ENCODE measurements around the gene TCF7L2. TPM values are rescaled to one million over a fixed set of nuclear protein-coding genes. Genes with fewer than 3 reads are reported as not detected.

The TCF7L2 gene
- total and polyA plus RNA-seq, 4 donors = 9.1 to 32.3 (median 21.4) TPM

DNA sequence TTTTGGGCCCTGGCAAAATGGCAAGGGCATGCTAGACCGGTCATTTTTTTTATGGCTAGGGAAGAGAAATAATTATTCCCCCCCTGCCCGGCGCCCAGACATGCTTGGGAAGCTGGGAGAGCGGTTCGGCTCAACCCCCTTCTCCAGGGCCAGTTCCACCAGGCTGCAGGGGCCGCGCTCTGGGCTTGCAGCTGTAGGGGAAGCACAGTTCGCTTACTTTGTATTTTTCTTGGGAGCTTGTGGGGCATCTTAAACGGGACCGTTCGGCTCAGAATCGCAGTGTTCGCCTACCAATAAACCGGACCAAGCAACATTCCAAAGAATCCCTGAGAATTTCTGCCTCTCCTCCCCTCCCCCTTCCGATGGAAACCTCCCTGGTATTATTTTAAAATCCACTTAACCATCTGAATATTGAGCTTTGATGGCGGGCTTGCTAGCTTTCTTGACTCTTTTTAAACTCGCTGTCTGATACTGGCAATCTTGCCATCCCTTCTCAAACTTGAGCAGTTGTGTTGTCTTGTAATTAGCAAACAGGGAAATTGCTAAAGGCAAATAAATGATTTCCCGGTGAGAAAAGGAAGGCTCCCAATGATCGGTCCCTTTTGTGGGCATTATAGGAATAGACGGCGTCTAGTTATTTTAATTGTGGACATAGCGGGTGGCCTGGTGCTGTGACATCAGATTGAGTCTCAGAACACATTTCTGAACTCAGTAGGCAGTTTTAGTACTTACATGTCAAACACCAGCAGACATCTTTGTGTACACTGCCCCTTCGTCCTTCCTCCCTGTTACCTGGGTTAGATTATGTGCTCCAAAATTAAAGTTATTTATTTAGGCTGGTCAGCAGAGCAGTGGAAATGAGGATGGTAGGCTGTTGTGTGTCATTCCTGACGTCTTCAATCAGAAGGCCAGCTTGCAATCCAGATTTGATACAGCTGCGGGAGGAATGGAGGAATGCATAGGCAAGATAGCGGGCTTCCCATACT, 3.4 kb downstream of the TCF7L2 start:
- DNase-seq = peak; percentile 61 to 71 (median 69)
- peaks cover 0 to 4% (median 0%) of the 10 kb centered on the region in 4 donors for H3K36me3 ChIP-seq (ENCODE audit: control insufficient read depth in 4 of 4, insufficient read depth in 4 of 4, low read length in 4 of 4)
- peak overlapping the region; percentile 79 to 87 for H3K27ac ChIP-seq (ENCODE audit: low read depth in 1 of 2, low read length in 1 of 2)
- peak overlapping the region; percentile 42 to 61 for H3K9ac ChIP-seq (ENCODE audit: insufficient read depth in 1 of 2, low read length in 2 of 2)
- 28 to 44% methylated on average over 26 of the region's 26 CpGs for WGBS, 2 donors
- H3K27me3 ChIP-seq (ENCODE audit: control insufficient read depth in 3 of 3, insufficient read depth in 3 of 3, low read length in 2 of 3) = no peaks in the 10 kb centered on the region
- no peak for ATAC-seq (ENCODE audit: insufficient read depth, low FRiP score)
- peak overlapping the region; percentile 72 for H3K4me3 ChIP-seq
- TF ChIP-seq, protein P1, sequence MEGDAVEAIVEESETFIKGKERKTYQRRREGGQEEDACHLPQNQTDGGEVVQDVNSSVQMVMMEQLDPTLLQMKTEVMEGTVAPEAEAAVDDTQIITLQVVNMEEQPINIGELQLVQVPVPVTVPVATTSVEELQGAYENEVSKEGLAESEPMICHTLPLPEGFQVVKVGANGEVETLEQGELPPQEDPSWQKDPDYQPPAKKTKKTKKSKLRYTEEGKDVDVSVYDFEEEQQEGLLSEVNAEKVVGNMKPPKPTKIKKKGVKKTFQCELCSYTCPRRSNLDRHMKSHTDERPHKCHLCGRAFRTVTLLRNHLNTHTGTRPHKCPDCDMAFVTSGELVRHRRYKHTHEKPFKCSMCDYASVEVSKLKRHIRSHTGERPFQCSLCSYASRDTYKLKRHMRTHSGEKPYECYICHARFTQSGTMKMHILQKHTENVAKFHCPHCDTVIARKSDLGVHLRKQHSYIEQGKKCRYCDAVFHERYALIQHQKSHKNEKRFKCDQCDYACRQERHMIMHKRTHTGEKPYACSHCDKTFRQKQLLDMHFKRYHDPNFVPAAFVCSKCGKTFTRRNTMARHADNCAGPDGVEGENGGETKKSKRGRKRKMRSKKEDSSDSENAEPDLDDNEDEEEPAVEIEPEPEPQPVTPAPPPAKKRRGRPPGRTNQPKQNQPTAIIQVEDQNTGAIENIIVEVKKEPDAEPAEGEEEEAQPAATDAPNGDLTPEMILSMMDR (IDR thresholded peaks at IDR 0.05; ENCODE audit: control extremely low read depth, extremely low read depth) = no peak
- no peaks in the 10 kb centered on the region for H3K9me3 ChIP-seq (ENCODE audit: control insufficient read depth in 4 of 4, insufficient read depth in 3 of 4, low read length in 3 of 4)
- peaks cover 0 to 61% (median 39%) of the 10 kb centered on the region in 5 donors for H3K4me1 ChIP-seq (ENCODE audit: control insufficient read depth in 5 of 5, insufficient read depth in 5 of 5, low read length in 5 of 5)

- Histone ChIP-seq H3K27ac (ENCODE audit: low read depth in 1 of 2, low read length in 1 of 2) (peak overlapping the region in 1 of 2 donors; percentile 11), H3K4me3 (no peak overlapping the region)
- WGBS, 2 donors = 49 to 55% methylated on average over 7 of the region's 7 CpGs
Measured at GRCh38 chr10:112954974-112955581, 5.0 kb downstream of the TCF7L2 start.

DNA sequence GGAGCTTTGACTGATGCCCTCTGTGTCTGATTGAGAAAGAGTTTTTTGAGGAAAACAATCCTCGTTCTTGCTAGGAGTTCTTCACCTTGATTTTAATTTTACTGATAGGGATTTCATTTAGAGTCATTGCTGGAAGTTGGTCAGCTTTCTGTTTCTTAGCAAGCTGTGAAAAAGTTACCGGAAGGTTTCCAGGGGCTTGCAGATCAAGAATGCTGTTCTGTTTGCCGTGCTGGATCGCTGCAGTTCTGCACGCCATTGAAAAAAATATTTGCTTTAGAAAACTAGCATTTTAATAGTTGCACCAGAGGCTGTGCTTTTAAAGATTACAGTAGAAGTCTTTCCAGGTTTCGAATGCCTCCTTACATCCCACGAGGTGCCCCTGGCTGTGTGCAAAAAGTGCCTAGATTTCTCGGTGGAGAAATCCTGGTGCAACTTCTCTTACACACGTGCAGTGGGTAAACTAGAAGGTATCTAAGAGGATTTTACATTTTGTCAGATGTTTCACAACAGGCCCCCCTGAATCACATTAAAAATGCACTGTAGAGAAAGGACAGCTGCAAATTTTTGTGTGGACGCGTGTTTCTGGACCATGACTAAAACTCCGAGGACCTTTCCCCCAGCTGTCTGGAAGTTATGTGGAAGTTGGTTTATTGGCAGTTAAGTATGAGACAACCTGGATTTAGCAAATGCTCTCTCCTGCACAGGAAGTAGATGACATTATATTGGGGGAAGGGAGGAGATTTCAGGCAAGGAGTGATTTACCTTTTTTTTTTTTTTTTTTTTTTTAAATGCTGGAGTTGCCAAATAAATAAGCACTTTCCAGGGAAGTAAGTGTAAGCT, 5.8 kb downstream of the TCF7L2 start:
- H3K4me1 ChIP-seq (ENCODE audit: control insufficient read depth in 5 of 5, insufficient read depth in 5 of 5, low read length in 5 of 5) = peaks cover 0 to 69% (median 43%) of the 10 kb centered on the region in 5 donors
- H3K9ac ChIP-seq (ENCODE audit: insufficient read depth in 1 of 2, low read length in 2 of 2) = peak overlapping the region in 1 of 2 donors; percentile 42
- H3K27me3 ChIP-seq (ENCODE audit: control insufficient read depth in 3 of 3, insufficient read depth in 3 of 3, low read length in 2 of 3) = no peaks in the 10 kb centered on the region
- TF ChIP-seq, protein P1 (IDR thresholded peaks at IDR 0.05; ENCODE audit: control extremely low read depth, extremely low read depth) = no peak
- 5 to 8% methylated on average over 12 of the region's 12 CpGs for WGBS, 2 donors
- H3K36me3 ChIP-seq (ENCODE audit: control insufficient read depth in 4 of 4, insufficient read depth in 4 of 4, low read length in 4 of 4) = peaks cover 0 to 8% (median 2%) of the 10 kb centered on the region in 4 donors
- ATAC-seq (ENCODE audit: insufficient read depth, low FRiP score) = no peak
- DNase-seq = peak; percentile 44 to 79 (median 77)
- H3K27ac ChIP-seq (ENCODE audit: low read depth in 1 of 2, low read length in 1 of 2) = peak overlapping the region; percentile 11 to 69
- no peaks in the 10 kb centered on the region for H3K9me3 ChIP-seq (ENCODE audit: control insufficient read depth in 4 of 4, insufficient read depth in 3 of 4, low read length in 3 of 4)
- no peak overlapping the region for H3K4me3 ChIP-seq

More at GRCh38 chr10:112954974-112955581, 5.0 kb downstream of the TCF7L2 start:
- TF ChIP-seq, protein P1 (IDR thresholded peaks at IDR 0.05; ENCODE audit: control extremely low read depth, extremely low read depth) = no peak
- Histone ChIP-seq H3K27me3 (ENCODE audit: control insufficient read depth in 3 of 3, insufficient read depth in 3 of 3, low read length in 2 of 3) (no peaks in the 10 kb centered on the region), H3K9me3 (ENCODE audit: control insufficient read depth in 4 of 4, insufficient read depth in 3 of 4, low read length in 3 of 4) (no peaks in the 10 kb centered on the region), H3K4me1 (ENCODE audit: control insufficient read depth in 5 of 5, insufficient read depth in 5 of 5, low read length in 5 of 5) (peaks cover 0 to 69% (median 43%) of the 10 kb centered on the region in 5 donors), H3K36me3 (ENCODE audit: control insufficient read depth in 4 of 4, insufficient read depth in 4 of 4, low read length in 4 of 4) (peaks cover 0 to 5% (median 2%) of the 10 kb centered on the region in 4 donors), H3K9ac (ENCODE audit: insufficient read depth in 1 of 2, low read length in 2 of 2) (peak overlapping the region in 1 of 2 donors; percentile 42)
- ATAC-seq (ENCODE audit: insufficient read depth, low FRiP score) (no peak), DNase-seq (peak in 1 of 3 donors; percentile 70)
